ENCODE results near the gene LIM2. TPM values are rescaled to one million over a fixed set of nuclear protein-coding genes. Genes with fewer than 3 reads are reported as not detected.
"Not testable (repeated sequence)": the region's sequence is repeated elsewhere in the genome, so short reads cannot be mapped to it uniquely, and the experiment has no call there.

Gene LIM2, protein sequence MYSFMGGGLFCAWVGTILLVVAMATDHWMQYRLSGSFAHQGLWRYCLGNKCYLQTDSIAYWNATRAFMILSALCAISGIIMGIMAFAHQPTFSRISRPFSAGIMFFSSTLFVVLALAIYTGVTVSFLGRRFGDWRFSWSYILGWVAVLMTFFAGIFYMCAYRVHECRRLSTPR
- not detected for total RNA-seq
- polyA plus RNA-seq: not detected
- long read RNA-seq, donor 1: 0 reads
- long read RNA-seq, donor 2: 0 reads
- long read RNA-seq, donor 3: 0 reads
- long read RNA-seq, donor 4: 0 reads

DNA sequence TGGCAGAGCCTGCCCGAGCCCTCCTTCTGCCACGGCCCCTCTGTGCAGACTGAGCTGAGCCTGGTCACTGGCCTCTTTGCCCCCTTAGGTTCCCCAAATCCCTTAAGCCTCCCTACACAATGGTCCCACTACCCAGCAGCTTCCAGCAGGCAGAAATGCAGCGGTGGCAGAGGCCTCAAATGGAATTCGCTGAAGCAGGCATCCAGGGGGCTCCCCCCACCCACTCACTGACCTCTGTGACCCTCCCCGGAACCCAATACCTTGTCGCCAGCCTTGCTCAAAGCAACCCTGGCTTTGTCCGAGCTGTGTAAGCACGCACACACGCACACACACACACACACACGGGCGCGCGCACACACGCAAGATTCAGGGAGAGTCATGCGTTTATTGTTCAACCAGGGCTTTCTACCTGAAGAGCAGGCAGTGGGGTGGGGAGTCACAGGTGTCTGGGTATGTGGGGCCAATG, at the start of gene LIM2:
Gene LIM2, minus strand, starts transcription at position 51 of the 466 bp plus-strand sequence. CDS start 531 bp downstream, outside the sequence.
- H3K27me3 ChIP-seq (ENCODE audit: control insufficient read depth, insufficient read depth): no peaks in the 10 kb centered on the region
- no peak within 1 kb of the TSS for H3K27ac ChIP-seq (ENCODE audit: low read length)
- WGBS: 83% methylated on average over 15 of the region's 15 CpGs
- H3K9me3 ChIP-seq (ENCODE audit: control insufficient read depth, low read length): no peaks in the 10 kb centered on the region
- H3K4me3 ChIP-seq (ENCODE audit: low read length): no peak within 1 kb of the TSS
- ATAC-seq (peak in 1 of 2 donors; percentile 19), DNase-seq (no peak)
- H3K4me1 ChIP-seq (ENCODE audit: control insufficient read depth, insufficient read depth, low read length): no peaks in the 10 kb centered on the region
- intact Hi-C loops (cut with DNase I): no loop called here

DNA sequence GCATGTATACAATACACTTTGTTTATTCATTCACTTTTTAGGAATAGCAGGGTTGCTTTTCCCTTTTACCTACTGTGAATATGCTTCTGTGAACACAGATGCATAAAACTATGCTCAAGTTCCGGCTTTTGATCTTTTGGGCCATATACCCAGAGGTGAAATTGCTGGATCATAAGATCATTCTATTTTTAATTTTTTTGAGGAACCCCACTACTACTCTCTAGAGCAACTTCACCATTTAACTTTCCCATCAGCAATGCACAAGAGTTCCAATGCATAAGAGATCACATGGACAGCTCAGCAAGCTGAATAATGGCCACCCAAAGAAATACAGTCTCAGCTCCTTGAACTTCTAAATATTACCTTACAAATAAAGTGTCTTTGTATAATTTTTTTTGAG, 46.7 kb upstream of the LIM2 start:
- DNase-seq (no peak), ATAC-seq (no peak)
- intact Hi-C loops (cut with DNase I): no loop called here
- no peak overlapping the region for H3K27ac ChIP-seq (ENCODE audit: low read length)
- 69% methylated on average over 1 of the region's 1 CpG for WGBS
- no peaks in the 10 kb centered on the region for H3K4me1 ChIP-seq (ENCODE audit: control insufficient read depth, insufficient read depth, low read length)
- no peaks in the 10 kb centered on the region for H3K9me3 ChIP-seq (ENCODE audit: control insufficient read depth, low read length)
- no peaks in the 10 kb centered on the region for H3K27me3 ChIP-seq (ENCODE audit: control insufficient read depth, insufficient read depth)
- no peak overlapping the region for H3K4me3 ChIP-seq (ENCODE audit: low read length)

DNA sequence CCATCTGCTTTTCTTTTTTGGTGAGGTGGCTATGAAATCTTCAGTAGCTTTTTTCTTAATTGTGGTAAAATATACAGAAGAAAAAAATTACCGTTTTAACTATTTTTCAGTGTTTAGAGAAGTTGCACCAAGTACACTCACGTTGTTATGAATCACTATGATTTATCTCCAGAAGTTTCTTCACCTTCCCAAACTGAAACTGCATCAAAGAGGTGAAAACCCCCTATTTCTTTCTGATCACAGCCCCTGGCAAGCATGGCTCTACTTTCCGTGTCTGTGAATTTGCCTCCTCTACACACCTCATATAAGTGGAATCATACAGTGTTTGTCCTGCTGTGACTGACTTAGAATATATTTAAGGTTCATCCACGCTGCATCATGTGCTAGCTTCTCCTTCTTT, 45.3 kb upstream of the LIM2 start:
- Histone ChIP-seq H3K4me1 (ENCODE audit: control insufficient read depth, insufficient read depth, low read length) (no peaks in the 10 kb centered on the region), H3K27ac (ENCODE audit: low read length) (no peak overlapping the region), H3K4me3 (ENCODE audit: low read length) (no peak overlapping the region), H3K9me3 (ENCODE audit: control insufficient read depth, low read length) (no peaks in the 10 kb centered on the region), H3K27me3 (ENCODE audit: control insufficient read depth, insufficient read depth) (no peaks in the 10 kb centered on the region)
- no peak for ATAC-seq
- 53% methylated on average over 4 of the region's 4 CpGs for WGBS
- no peak for DNase-seq
- intact Hi-C loops (cut with DNase I): no loop called here

DNA sequence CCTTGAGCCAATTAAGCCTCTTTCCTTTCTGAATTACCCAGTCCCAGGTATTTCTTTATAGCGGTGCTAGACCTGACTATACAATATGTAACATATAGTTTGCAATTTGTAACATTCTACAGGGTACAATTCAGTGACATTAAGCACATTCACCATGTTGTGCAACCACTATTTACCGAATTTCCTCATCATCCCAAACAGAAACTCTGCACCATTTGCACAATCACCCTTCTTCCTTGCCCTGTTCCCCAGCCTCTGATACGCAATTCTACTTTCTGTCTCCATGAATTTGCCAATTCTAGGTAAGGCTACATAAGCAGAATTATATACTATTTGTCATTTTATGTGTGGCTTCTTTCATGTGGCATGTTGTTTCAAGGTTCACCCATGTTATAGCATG, 43.4 kb upstream of the LIM2 start:
- H3K27ac ChIP-seq (ENCODE audit: low read length): peak overlapping the region; percentile 15
- ATAC-seq (no peak), DNase-seq (no peak)
- 42% methylated on average over 3 of the region's 3 CpGs for WGBS
- no peak overlapping the region for H3K4me3 ChIP-seq (ENCODE audit: low read length)
- H3K4me1 ChIP-seq (ENCODE audit: control insufficient read depth, insufficient read depth, low read length): no peaks in the 10 kb centered on the region
- H3K9me3 ChIP-seq (ENCODE audit: control insufficient read depth, low read length): no peaks in the 10 kb centered on the region
- H3K27me3 ChIP-seq (ENCODE audit: control insufficient read depth, insufficient read depth): no peaks in the 10 kb centered on the region
- intact Hi-C loops (cut with DNase I): no loop called here

DNA sequence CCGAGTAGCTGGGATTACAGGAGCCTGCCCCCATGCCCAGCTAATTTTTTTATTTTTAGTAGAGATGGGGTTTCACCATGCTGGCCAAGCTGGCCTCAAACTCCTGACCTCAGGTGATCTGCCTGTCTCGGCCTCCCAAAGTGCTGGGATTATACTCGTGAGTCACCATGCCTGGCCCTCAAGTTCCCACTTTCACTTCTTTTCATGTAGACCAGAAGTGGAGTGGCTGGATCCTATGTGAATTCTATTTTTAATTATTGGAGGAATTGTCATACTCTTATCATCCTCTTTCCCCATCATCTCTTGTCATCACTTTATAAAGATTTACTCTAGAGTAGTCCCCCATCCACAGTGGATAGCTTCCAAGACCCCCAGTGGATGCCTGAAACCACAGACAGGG, 42.4 kb upstream of the LIM2 start:
- Histone ChIP-seq H3K27ac (ENCODE audit: low read length) (no peak overlapping the region), H3K27me3 (ENCODE audit: control insufficient read depth, insufficient read depth) (no peaks in the 10 kb centered on the region), H3K4me3 (ENCODE audit: low read length) (no peak overlapping the region), H3K9me3 (ENCODE audit: control insufficient read depth, low read length) (no peaks in the 10 kb centered on the region), H3K4me1 (ENCODE audit: control insufficient read depth, insufficient read depth, low read length) (no peaks in the 10 kb centered on the region)
- intact Hi-C loops (cut with DNase I): no loop called here
- DNase-seq (no peak), ATAC-seq (no peak)
- WGBS: 51% methylated on average over 3 of the region's 3 CpGs

DNA sequence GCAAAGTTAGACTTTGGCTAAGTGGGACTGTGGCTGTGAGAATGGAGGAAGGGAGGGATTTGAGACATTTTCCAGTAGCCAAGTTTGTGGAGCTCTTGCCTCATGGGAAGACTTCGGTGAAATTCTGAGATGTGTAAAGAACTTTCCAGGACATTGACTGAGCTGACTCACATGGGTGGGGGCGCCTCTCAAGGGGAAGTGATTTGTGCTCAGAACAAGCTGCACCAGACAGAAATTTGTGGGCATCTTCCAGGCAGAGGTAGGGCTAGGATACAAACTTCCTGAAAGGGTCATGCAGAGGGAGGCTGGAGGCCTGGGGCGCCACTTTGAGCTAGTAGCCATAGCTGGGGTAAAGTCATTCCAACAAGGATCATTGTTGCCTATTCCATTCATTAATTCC, 39.4 kb upstream of the LIM2 start:
- Histone ChIP-seq H3K9me3 (ENCODE audit: control insufficient read depth, low read length) (no peaks in the 10 kb centered on the region), H3K27ac (ENCODE audit: low read length) (no peak overlapping the region), H3K4me3 (ENCODE audit: low read length) (no peak overlapping the region), H3K27me3 (ENCODE audit: control insufficient read depth, insufficient read depth) (no peaks in the 10 kb centered on the region), H3K4me1 (ENCODE audit: control insufficient read depth, insufficient read depth, low read length) (no peaks in the 10 kb centered on the region)
- intact Hi-C loops (cut with DNase I): no loop called here
- 67% methylated on average over 3 of the region's 3 CpGs for WGBS
- ATAC-seq (peak in 1 of 2 donors; percentile 59), DNase-seq (peak in 2 of 3 donors; percentile 46 to 66)

DNA sequence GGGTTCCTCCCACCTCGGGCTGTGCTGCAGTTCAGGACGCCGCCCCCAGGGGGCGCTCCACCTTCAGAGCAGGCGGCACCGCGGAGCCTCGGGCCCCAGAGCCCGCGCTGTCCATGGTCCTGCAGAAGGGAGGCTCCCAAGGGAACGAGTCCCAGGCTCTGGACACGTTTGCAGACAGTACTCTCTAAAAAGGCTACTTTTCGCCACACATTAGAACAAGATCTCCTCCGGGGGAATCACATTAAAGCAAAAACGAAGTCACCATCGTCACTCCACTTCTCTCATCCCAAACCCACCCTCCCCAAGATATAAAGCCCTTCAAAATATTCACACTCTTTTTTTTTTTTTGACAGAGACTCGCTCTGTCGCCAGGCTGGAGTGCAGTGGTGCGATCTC, 34.3 kb upstream of the LIM2 start:
- Histone ChIP-seq H3K9me3 (ENCODE audit: control insufficient read depth, low read length) (no peaks in the 10 kb centered on the region), H3K4me1 (ENCODE audit: control insufficient read depth, insufficient read depth, low read length) (no peaks in the 10 kb centered on the region), H3K27me3 (ENCODE audit: control insufficient read depth, insufficient read depth) (no peaks in the 10 kb centered on the region), H3K4me3 (ENCODE audit: low read length) (no peak overlapping the region), H3K27ac (ENCODE audit: low read length) (no peak overlapping the region)
- 8% methylated on average over 19 of the region's 19 CpGs for WGBS
- intact Hi-C loops (cut with DNase I): no loop called here
- ATAC-seq (peak; percentile 66 to 87), DNase-seq (peak; percentile 83 to 94 (median 94))

DNA sequence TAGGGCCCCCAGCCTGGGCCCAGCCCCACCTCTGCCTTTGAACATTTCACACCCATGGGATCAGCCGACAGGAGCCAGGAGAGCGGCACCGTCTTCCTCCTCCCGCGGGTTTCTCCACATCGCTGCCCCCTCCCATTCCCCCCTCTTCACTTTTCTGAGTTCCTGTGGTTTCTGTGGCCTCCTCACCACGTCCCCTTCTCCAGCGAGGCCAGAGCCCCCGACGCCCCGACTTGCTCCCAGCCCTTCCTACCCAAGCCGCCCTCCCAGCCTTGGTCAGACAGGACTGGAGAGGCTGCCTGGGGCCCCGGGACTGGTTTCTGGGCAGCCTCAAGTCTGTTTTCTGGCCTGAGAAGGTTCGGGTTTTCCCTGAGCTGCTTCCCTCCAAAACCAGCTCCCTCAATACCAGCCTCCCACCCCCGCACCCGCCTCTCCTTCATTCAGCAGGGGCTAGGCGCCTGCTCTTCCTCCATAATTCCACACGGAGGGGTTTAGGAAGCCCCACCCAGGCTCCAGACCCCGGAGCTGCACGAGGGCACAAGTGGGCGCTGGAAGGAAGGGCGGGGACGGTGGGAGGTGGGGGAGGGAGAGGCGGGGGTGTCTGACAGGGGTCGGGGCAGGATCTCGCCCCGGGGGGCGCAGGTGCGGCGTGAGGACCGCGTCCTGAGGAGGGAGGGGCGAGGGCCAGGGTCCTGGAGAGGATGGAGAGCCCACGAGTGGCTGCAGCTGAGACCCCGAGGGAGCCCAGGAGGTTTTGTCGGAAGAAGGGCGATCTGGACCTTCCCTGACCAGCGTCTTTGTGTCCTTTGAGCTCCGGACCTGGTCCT, 33.7 kb upstream of the LIM2 start:
- Histone ChIP-seq H3K27ac (ENCODE audit: low read length) (no peak overlapping the region), H3K27me3 (ENCODE audit: control insufficient read depth, insufficient read depth) (no peaks in the 10 kb centered on the region), H3K4me1 (ENCODE audit: control insufficient read depth, insufficient read depth, low read length) (no peaks in the 10 kb centered on the region), H3K4me3 (ENCODE audit: low read length) (no peak overlapping the region), H3K9me3 (ENCODE audit: control insufficient read depth, low read length) (no peaks in the 10 kb centered on the region)
- no peak for DNase-seq
- intact Hi-C loops (cut with DNase I): no loop called here
- no peak for ATAC-seq
- WGBS: 9% methylated on average over 39 of the region's 39 CpGs

DNA sequence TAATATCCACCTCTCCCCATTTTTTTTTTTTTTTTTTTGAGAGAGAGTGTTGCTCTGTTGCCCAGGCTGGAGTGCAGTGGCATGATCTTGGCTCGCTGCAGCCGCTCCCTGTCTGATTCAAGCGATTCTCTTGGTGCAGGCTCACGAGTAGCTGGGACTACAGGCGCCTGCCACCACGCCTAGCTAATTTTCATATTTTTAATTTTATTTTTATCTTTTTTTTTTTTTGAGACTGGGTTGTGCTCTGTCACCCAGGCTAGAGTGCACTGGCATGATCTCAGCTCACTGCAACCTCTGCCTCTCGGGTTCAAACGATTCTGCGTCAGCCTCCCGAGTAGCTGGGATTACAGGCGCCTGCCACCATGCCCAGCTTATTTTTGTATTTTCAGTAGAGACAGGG, 32.7 kb upstream of the LIM2 start:
- H3K4me1 ChIP-seq (ENCODE audit: control insufficient read depth, insufficient read depth, low read length); DNase-seq; H3K9me3 ChIP-seq (ENCODE audit: control insufficient read depth, low read length); intact Hi-C loops (cut with DNase I); ATAC-seq; H3K4me3 ChIP-seq (ENCODE audit: low read length); H3K27me3 ChIP-seq (ENCODE audit: control insufficient read depth, insufficient read depth); H3K27ac ChIP-seq (ENCODE audit: low read length): not testable (repeated sequence)
- WGBS: 86% methylated on average over 11 of the region's 11 CpGs

DNA sequence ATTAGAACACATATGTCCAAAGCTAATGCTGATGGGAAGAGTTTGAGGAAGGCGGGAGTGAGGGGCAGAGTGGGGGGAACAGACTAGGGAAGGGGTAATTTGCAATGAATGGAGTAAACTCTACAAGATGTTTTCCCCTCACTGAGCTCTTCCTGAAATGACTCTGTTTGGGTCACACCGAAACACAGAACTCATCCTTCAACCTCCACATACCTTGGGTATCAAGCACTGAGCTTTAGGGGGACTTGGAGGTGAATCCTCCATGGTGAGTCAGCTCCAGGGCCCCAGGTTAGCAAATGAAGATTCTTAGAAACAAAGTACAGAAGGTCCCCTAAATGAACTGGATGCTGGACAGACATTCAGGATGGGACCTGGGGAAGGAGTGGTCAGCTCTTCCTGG, 30.9 kb upstream of the LIM2 start:
- DNase-seq (no peak), ATAC-seq (no peak)
- H3K4me1 ChIP-seq (ENCODE audit: control insufficient read depth, insufficient read depth, low read length): no peaks in the 10 kb centered on the region
- intact Hi-C loops (cut with DNase I): no loop called here
- H3K9me3 ChIP-seq (ENCODE audit: control insufficient read depth, low read length): no peaks in the 10 kb centered on the region
- WGBS: 87% methylated on average over 2 of the region's 2 CpGs
- no peaks in the 10 kb centered on the region for H3K27me3 ChIP-seq (ENCODE audit: control insufficient read depth, insufficient read depth)
- no peak overlapping the region for H3K4me3 ChIP-seq (ENCODE audit: low read length)
- H3K27ac ChIP-seq (ENCODE audit: low read length): no peak overlapping the region

DNA sequence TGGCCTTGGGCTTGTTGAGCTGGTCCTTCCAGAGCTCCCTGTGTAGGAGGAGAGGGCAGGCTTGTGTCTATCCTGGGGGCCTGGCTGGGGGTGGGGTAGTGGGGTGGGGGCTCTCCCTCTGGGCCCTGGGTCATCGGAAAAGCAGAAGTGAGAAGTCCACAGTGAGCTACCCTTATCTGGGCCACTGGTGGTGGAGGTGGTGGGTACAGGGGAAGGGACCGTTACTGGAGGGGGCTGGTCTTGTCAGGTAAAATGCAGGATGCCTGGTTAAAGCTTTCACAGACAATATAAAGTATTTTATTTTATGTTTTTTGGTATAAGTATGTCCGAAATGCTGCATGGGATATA, 30.0 kb upstream of the LIM2 start:
- no peaks in the 10 kb centered on the region for H3K9me3 ChIP-seq (ENCODE audit: control insufficient read depth, low read length)
- H3K4me1 ChIP-seq (ENCODE audit: control insufficient read depth, insufficient read depth, low read length): no peaks in the 10 kb centered on the region
- DNase-seq (no peak), ATAC-seq (peak in 1 of 2 donors; percentile 37)
- H3K27me3 ChIP-seq (ENCODE audit: control insufficient read depth, insufficient read depth): no peaks in the 10 kb centered on the region
- H3K4me3 ChIP-seq (ENCODE audit: low read length): no peak overlapping the region
- intact Hi-C loops (cut with DNase I): no loop called here
- no peak overlapping the region for H3K27ac ChIP-seq (ENCODE audit: low read length)
- WGBS: 67% methylated on average over 3 of the region's 3 CpGs

All from right cardiac atrium (tissue), 5 donors.